GM19025 (cell line): Measurements from ENCODE around the gene CLNK.
A peak's percentile ranks its signal among the peaks of the same experiment; 100 is the strongest.
"Not testable (repeated sequence)": the region's sequence is repeated elsewhere in the genome, so short reads cannot be mapped to it uniquely, and the experiment has no call there.

Source experiments
- ATAC-seq: cut with Tn5 transposase; IDR thresholded peaks from one replicate; pipeline ENCODE4 v1.9.1; 2021; ENCODE audit warnings: mild to moderate bottlenecking, low read depth, moderate library complexity; ENCODE audit not compliant: unreplicated experiment

Gene CLNK

DNA sequence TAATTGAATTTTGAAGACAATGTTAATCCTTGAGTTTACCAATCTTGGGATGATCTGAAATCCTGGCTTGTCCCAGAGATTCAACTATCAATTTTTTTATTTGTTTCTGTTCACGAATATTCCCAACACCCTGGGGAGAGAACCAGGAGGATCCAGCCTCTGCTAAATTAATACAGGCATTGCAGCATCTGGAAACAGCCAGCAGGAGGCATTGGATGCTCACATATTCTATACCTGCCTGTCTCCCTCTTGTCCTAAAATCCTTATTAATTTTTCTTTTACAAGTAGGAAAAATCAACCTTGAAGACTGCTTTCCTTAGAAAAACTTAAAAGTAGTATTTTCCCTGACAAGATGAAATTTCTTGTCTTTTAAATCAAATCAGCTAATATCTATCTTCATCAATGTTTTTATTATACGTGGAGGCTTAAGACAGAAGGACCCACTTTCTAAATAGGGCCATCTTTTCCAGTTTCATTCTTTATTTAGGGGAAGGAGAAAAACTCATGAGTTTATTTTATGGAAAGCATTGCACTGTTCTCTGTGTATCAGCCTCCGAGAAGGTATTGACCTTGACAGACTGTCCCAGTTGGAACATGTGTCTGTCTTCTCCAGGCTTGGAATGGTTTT lies 102.4 kb downstream of the CLNK start:
- no peak for ATAC-seq

DNA sequence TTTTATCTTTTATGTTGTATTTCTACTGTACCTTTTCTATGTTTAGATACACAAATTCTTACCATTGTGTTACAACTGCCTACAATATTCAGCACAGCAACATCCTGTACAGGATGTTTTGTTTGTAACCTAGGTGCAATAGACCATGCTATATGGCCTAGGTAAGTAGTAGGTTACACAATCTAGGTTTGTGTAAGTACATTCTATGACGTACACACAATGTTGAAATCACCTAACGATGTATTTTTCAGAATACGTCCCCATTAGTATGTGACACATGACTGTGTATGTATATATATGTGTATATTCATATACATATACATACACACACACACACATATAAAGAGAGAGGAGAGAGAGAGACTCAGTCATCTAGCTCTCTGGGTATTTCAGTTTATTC lies 103.5 kb downstream of the CLNK start:
- no peak for ATAC-seq

DNA sequence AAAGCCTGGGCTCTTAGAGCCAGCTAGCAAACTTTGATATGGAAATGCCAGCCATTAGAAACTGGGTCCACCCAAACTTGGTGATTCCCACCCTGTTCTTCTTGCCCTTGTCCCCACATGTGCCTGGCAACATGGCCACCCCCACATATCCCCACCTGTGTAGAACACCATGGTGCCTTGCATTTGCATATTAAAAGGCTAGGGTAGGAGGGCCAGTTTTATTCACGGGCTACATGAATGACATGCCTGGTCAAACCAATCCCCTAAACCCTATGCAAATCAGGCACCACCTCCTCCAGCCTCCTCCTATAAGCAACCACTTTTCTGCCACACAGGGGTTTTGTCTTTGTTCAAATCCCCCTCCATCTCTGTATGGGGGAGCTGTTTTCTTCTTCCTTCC lies 104.9 kb downstream of the CLNK start:
- ATAC-seq = no peak

DNA sequence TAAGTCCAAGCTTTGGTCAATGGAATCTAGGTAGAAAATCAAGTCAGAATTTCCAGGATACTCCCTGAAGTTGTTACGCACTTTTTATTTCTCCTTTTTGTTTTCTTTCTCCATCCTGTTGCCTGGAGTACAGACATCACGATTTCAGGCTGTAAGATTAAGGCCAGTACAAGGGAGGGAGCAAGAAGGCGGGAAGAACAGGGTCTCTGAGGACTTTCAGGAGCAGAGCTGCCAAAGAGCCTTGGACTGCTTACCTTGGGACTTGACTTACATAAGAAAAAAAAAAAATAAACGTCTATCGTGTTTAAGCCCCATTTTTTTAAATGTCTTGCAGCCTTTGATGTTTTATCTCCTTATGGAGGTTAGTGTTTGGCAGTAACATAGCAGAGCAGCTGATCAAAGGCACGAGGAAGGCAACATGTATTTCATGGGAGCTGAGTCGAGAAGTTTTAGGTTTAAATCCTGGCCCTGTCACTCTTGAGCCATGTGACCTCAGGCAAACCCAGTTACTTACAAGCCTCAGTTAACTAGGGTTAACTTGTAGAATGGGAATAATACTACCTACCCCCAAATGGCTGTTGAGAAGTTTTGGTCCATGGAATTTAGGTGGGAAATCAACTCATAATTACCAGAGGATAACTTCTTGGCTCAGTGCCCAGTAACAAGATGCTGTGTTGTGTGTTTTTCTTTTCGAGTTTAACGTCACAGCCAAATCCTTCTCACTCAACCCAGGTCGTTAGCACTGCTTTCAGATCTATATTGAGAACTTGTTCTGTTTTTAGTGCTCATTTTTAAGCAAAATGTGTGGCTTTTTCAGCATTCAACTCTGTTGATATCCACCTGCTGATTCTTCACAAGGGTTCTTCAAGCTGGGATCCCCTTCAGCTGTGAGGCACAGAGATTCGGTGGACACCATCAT lies 106.8 kb downstream of the CLNK start:
- peak; percentile 49 for ATAC-seq

DNA sequence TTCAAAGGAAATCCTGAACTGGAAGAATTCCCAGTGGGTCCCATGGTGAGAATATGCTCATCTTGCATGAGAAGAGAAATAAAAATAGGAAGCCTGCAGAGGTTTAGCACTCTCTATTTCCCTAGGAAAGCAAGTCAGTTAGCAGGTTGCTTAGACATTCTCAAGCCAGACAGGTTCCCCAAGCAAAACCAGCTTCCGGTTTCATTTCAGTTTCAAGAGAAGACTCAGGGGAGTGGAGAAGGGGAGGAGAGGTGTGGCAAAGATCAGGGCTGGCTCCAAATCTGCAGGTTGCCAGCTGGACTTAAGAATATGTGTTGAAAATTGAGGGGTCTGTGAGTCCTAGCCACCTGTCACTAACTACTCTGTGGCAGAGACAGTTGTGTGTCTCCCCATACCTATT lies 107.5 kb downstream of the CLNK start:
- ATAC-seq = peak; percentile 74

DNA sequence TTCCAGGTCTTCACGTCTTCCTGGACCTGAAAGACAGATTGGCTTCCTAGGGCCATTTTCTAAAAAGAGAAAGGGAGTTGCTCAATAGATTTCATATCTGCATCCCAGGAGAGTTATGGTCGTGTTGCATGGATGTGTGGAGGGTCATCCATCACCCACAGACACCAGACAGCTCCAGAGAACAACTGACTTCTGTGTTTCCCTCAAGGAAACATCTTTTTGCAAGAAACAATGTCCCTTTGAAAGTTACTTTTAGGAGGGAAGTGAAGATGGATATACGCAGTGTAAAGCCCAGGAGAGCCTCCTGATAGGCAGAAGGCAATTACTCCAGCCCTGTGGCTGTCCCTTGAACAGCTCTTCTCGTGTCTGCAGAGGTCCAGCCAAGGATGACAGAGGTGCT lies 108.3 kb downstream of the CLNK start:
- ATAC-seq = no peak

DNA sequence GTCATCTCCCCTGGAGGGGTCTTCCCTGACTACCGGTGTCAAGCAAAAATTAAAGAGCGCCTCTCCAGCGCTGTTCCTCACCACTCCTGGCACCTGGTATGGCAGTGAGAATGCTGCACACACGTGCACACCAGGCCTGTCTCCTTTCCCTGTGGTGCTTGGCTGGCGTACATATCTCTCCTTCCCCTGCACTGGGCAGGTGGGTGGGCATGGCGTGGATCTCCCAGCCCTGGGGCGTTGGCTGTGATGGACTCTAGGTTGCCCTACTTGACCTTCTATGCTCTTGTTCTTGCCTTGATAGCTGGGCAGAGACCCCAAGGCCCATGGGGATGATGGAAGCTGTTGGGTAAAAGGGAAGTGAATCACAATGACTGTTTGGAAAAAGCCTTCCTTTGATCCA lies 109.2 kb downstream of the CLNK start:
- no peak for ATAC-seq

DNA sequence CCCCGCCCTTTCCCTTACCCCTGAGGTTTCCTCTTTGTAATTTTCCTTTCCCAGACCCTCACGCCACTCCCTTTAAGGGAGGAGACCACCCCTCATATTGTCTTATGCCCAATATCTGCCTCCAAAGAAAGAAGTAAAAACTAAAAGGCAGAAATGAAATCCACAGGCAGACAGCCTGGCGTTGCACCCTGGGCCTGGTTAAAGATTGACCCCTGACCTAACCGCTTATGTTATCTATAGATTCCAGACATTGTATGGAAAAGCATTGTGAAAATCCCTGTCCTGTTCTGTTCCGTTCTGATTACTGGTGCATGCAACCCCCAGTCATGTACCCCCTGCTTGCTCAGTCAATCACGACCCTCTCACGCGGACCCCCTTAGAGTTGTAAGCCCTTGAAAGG lies 110.0 kb downstream of the CLNK start:
- not testable (repeated sequence) for ATAC-seq

DNA sequence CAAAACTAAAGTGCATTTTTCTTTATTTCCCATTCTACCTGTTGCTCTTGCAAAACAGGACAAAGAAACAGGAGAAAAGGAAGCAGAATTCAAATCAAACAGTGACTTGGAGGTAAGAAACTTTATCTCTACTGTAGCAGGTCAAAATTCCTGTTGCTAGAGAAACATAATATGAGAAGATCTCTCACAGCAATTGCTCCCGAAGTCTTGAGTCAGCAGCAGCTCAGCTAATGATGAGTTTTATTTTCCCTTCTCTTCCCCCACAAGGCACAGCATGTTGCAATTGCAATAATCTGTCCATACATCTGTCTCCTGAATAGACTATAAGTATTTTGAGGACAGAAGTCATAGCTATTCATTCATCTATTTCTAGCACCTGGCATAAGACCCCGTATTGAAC lies 112.7 kb downstream of the CLNK start:
- no peak for ATAC-seq

DNA sequence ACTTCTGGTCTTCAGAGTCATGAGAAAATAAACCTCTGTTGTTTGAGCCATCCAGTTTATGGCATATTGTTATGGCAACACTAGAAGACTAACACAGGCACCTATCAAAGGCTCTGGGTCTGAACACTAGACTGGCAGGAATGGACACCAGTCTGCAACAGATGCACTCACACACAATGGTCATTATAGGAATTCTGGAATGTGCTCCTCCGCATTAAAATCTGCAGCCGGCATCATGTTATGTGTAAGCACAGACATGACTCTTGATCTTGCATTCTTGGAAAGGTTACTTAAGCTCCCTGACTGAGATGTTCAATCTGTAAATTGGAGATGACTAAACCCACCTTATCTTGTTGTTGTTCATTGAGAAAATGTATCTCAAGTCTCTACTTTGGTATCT lies 115.1 kb downstream of the CLNK start:
- ATAC-seq = no peak

DNA sequence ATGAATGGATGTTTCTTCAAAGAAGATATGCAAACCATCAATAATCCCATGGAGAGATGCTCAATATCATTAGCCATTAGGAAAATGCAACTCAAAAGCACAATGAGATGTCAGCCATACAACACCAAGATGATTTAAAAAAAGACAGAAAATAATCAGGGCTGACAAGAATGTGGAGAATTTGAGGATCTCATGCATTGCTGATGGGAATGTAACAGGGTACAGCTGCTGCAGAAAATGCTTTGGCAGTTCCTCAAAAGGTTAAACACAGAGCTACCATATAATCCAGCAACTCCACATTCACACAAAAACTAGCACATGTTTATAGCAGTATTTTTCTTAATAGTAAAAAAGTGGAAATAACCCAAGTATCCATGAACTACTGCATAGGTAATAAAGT lies 116.8 kb downstream of the CLNK start:
- no peak for ATAC-seq

DNA sequence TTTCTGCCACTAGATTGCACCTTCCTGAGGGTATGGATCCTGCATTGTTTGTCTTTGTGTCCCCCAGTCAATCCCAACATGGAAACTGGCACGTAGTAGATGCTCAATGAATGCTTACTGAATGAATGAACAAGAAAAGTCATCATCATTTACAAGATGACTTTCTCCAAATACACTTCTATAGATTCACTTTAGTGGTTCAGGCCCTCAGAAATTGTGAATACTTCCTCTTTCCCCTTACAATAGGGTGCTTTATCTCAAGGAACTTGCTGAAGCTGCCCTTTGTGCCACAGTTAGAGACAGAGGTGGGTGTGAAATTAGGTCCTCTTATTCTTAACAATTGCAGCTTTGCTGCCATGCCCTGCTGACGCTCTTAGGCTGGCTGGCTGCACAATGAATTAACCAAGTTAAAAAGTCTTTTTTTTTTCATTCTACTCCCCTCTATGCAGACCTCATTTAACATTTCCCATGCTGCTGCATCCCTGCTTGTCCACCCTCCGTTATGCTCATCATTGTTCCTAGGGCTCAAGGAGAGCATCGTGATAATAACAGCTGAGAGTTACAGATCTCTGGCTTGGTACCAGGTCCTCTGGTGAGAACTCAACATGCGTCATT lies 119.3 kb downstream of the CLNK start:
- ATAC-seq = no peak

DNA sequence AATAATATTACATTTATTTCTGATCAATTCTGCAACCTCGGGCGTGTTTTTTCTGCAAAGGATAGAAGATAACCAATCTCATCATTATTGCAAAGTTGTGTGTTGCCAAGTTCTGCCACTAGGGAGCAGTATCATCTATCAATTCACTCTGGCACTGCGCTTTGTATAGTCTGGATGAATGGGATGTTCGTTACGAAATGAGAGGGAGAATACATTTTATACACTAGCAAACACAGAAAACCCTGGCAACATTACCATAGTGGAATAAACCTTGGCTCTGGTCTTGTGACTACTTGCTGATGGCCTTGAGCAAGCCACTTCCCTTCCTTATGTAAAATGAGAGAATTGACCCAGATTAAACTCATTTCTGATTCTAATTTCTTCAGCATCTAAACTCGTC lies 129.9 kb downstream of the CLNK start:
- no peak for ATAC-seq

DNA sequence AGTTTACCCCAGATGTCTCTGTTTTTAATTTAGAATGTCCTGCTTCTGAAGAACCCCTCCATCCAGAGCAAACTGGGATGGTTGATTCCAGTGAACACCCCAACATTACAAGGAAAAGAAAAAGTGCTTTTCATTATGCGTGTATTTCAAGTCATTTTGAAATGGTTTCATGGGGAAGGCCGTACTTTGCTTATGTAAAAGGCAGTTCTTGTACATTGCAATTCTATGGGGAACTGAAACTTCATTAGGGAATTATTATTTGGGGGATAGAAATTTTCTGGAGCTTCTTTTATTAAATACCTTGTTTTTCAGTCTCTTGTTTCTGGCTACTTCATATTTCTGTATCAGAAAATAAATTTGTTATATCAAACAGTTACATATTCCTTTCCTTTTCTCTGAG lies 130.4 kb downstream of the CLNK start:
- no peak for ATAC-seq

DNA sequence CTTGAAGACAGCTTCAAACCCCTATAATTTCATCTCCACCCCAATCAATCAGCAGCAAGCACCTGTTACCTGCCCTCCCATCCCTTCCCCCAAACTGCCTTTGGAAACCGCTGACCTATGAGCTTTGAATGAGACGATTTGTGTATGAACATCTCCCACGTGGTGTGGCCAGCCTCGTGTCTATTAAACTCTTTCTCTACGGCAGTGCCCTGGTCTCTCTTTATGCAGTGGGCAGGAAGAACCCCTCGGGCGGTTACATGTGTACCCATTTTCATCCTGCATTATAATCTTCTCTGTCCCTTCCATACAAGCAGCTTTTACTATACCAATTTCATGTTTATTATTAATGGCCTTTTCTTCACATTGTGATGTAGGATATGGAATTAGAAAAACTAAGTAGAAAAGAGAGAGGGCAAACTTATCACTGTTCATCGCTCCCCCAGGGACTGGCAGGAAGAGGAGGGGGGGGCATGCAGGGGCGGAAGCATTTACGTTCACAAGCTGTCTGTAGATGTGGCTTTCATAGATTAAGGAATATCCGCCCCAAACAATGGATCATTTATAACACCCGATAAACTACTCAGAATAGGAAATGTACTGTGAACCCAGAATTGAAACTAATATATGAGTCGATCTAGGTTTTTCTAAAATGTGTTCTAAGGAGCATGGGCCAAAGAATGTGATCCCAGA lies 131.8 kb downstream of the CLNK start:
- no peak for ATAC-seq

DNA sequence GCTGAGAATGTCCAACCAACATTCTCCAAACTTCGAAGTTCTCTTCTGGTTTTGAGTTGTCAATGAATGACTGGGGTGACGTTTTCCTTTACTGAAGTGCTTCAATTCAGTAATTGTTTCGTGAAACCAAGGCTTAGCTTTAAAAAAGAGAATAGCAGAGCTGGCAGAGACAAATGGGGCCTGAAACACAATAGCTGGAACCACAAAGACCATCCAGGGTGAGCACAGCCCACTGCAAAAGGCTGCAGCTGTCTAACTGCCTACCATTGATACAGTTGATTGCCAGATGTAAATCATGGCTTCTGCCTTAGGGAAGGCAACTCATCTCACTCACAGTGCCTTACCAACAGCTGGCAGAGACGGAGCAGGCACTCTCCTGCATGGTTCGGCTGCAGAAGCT lies 148.7 kb downstream of the CLNK start:
- ATAC-seq = peak; percentile 43

DNA sequence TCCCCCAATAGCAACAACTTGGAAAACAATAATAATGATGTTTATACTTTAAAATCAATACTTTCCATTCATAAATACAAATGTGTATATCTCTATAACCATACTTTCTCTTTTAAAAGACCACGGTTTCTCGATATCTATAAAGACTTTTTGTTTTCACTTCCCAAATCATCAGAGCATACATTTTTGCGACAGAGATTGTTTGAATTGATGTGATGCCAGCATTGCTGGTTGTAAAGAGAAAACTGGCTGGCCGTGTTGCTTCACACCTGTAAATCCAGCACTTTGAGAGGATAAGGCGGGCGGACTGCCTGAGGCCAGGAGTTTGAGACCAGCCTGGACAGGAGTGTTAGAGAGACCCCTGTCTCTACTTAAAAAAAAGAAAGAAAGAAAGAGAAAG lies 149.7 kb downstream of the CLNK start:
- no peak for ATAC-seq

DNA sequence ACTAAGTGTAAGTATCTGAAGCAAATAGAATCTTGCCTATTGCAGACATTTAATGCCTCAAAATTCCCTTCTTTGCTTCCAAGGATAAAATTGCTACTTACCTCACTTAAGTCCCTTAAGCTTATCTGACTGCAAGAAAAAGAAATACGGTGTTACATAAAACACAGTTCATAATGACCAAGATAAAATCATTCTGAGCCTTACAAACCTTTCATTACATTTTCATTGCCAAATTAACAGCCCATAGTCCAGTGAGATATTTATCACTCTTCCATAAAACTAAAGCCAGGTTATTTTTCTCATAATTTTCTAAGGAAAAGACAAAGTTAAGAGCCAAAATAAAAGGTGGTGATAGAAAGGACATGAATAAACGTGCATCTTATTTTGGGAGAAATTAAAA lies 152.4 kb downstream of the CLNK start:
- no peak for ATAC-seq

DNA sequence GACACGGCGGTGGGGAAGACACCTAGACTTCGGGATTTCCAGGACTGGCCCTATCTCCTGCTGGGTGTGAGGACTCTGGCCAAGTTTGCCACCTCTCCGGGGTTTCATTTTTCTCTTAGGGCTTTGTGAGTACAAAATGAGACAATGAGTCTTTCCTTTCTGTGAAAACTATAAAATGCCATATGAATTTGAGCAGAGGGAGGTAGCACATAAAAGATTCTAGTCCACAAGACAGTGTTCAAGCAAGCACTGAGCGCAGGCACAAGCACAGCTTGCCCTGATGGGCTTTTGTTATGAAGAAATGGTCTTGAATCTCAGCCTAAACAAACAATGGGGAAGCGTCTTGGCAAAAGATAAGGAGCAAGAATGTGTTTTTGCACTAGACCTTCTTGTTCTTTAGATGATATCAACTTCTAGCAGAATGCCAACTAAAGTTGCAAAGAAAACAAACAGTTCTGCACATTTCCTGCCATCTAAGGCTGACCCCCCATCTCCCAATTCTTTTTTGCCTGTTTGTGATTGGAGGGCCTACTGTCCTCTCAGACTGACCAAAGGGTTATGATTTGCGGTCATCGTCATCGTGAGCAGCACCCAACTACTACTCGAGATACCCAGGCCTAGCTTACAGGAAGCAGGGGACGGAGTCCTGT lies 154.3 kb downstream of the CLNK start:
- no peak for ATAC-seq

DNA sequence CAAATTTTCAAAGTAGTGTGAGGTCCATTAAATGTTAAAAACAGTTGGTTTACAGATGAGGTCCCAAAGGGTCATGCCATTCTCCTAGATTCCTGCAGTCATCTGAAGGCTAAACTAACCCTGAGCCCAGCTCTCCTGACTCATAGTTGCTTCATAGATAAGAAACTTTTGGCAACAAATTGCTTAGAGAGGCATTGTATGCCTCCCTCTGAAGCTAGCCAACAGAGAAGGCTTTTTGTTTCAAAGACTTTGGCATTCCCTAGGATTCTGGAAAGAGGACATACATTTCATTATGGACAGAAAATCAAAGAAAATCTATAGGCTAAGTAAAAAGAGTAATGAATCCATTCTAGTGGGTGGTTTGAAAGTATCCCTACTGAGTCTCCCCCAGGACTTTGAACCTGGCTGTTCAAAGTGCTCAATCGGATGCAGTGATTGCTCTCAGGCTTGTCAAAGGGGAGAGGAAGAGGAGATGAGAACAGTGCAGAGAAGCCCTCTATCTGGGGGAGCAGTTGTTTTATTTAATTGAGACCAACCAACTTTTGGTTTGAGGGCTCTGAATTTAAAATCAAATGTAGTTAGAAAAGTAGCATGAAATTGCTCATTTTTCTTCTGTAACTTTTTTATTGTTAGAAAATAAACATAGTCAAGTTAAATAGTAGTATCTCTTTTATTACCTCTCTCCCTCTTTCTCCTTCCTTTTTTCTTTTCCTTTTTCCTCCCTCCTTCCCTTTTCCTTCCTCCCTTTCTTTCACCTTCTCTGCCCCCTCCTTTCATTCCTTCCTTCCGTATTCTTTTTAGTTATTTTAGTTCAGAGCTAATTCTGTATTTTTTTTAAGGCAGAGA lies 155.1 kb downstream of the CLNK start:
- ATAC-seq = no peak
